Sigmoid colon (tissue), 7 donors: Measurements from ENCODE around the gene BCAS3. TPM values are rescaled to one million over a fixed set of nuclear protein-coding genes. Genes with fewer than 3 reads are reported as not detected.

Source experiments
- DNase-seq: peaks from one replicate; pipeline ENCODE4 v3.0.0-alpha.2; 2019
- H3K27ac ChIP-seq, 4 donors: fragments of 200-600 bp; sonication (generic); one replicate each; pipeline ENCODE4 v1.5.1; 2016 to 2019; ENCODE audit warnings: mild to moderate bottlenecking in 1 of 4
- H3K27me3 ChIP-seq, 3 donors: fragments of 200-600 bp; sonication (generic); one replicate each; pipeline ENCODE4 v1.5.1; 2019; ENCODE audit warnings: mild to moderate bottlenecking in 1 of 3
- H3K36me3 ChIP-seq, 4 donors: fragments of 200-600 bp; sonication (generic); one replicate each; pipeline ENCODE4 v1.5.1; 2016 to 2019
- H3K4me1 ChIP-seq, 4 donors: fragments of 200-600 bp; sonication (generic); one replicate each; pipeline ENCODE4 v1.5.1; 2017 to 2019
- H3K4me3 ChIP-seq, 4 donors: fragments of 200-600 bp; sonication (generic); one replicate each; pipeline ENCODE4 v1.5.1; 2017 to 2019; ENCODE audit warnings: mild to moderate bottlenecking in 2 of 4, moderate library complexity in 1 of 4
- H3K9me3 ChIP-seq, 4 donors: fragments of 200-600 bp in 3 of 4; sonication (generic) in 3 of 4; one replicate each; pipeline versions ENCODE4 v1.5.1 to v1.6.1; 2013 to 2019
- EP300 ChIP-seq, 4 donors: sonication (generic); formaldehyde crosslinking; IDR thresholded peaks; one replicate each; pipeline ENCODE4 v1.6.1; 2017; ENCODE audit warnings: antibody characterized with exemption in 4 of 4
- POLR2A ChIP-seq, 2 donors: fragments of 450-650 bp; IDR thresholded peaks; one replicate each; pipeline ENCODE4 v1.6.1; 2016; ENCODE audit warnings: antibody characterized with exemption in 2 of 2, mild to moderate bottlenecking in 2 of 2, moderate library complexity in 2 of 2
- POLR2AphosphoS5 ChIP-seq, 4 donors: sonication (generic); formaldehyde crosslinking; IDR thresholded peaks; one replicate each; pipeline ENCODE4 v1.6.1; 2017; ENCODE audit warnings: antibody characterized with exemption in 4 of 4
- WGBS, 2 donors: extraction: QIAGEN DNeasy Blood & Tissue Kit; methylation state at CpG; one replicate each; pipeline ENCODE4 v1.1.7; 2013; 5-methylcytosine and 5-hydroxymethylcytosine counted together
- intact Hi-C: fragments of 100-400 bp; cut with DNase I; formaldehyde crosslinking; loops from one replicate; pipeline ENCODE4 v1.15.1; 2023
- polyA plus RNA-seq, 3 donors: library from polyadenylated mRNA; stranded (reverse); fragments of 200-250 nt; gene quantifications; one replicate each; pipeline ENCODE4 v1.2.3, GENCODE V29; 2013
- total RNA-seq, 4 donors: library from RNA; depleted of rRNA; stranded (reverse); fragments of >200 nt; gene quantifications; one replicate each; pipeline ENCODE4 v1.1.0, GENCODE V29; 2016
- TF ChIP-seq, protein P1 (sequence below), 4 experiments: fragments of 450-650 bp in 3 of 4; fragments of 200-600 bp in 1 of 4; IDR thresholded peaks; one replicate each; pipeline ENCODE4 v1.5.1; 2016 to 2019; ENCODE audit warnings: antibody characterized with exemption in 4 of 4, mild to moderate bottlenecking in 3 of 4, moderate library complexity in 2 of 4
- donor health status: healthy with polysubstance abuse.
- donor health status: Bipolar disorder and iron deficiency.
- donor health status: healthy.

Gene BCAS3
- total and polyA plus RNA-seq, 7 donors: 6.3 to 38.5 (median 28.5) TPM

DNA sequence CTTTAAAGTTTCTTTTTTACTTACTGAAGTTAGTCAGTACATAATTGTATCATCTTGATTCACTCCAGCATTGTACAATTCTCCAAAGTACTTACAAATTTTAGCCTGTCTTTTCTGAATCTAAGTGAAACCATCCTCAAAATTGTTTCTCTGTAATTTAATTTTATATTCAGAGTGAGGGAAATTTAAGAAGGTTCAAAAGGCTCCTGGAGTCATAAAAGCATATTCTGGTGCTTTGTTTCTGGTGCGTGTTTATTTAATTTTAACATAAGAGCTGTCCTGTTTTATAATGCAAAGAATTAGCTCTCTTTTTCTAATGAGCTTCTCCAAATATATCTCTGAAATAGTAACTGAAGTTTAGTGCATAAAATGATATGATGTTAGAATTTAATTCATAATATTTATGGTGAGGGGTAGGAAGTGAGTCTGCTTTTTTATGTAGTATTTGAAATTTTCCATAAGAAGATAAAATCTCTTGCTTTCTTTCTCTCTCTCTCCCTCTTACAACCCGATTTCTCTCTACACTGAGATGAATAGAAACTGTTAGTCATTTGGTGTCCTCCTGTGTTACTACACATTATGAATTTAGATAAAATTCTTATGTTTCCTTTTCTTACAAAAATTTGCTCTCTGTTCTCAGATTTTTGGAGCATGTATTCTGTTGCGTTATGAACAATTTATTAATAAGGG is 339.8 kb downstream of the BCAS3 start:
- Histone ChIP-seq H3K27me3 (no peaks in the 10 kb centered on the region), H3K9me3 (no peaks in the 10 kb centered on the region), H3K36me3 (peaks cover 0 to 3% (median 0%) of the 10 kb centered on the region in 4 donors), H3K4me3 (no peak overlapping the region), H3K4me1 (no peaks in the 10 kb centered on the region), H3K27ac (no peak overlapping the region)
- WGBS, 2 donors: 81 to 95% methylated on average over 3 of the region's 3 CpGs
- no peak for DNase-seq
- intact Hi-C loops: no loop called here
- TF ChIP-seq POLR2A (IDR thresholded peaks at IDR 0.05): no peak
- TF ChIP-seq, protein P1, sequence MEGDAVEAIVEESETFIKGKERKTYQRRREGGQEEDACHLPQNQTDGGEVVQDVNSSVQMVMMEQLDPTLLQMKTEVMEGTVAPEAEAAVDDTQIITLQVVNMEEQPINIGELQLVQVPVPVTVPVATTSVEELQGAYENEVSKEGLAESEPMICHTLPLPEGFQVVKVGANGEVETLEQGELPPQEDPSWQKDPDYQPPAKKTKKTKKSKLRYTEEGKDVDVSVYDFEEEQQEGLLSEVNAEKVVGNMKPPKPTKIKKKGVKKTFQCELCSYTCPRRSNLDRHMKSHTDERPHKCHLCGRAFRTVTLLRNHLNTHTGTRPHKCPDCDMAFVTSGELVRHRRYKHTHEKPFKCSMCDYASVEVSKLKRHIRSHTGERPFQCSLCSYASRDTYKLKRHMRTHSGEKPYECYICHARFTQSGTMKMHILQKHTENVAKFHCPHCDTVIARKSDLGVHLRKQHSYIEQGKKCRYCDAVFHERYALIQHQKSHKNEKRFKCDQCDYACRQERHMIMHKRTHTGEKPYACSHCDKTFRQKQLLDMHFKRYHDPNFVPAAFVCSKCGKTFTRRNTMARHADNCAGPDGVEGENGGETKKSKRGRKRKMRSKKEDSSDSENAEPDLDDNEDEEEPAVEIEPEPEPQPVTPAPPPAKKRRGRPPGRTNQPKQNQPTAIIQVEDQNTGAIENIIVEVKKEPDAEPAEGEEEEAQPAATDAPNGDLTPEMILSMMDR (IDR thresholded peaks at IDR 0.05): no peak
- no peak for TF ChIP-seq POLR2AphosphoS5 (IDR thresholded peaks at IDR 0.05)
- TF ChIP-seq EP300 (IDR thresholded peaks at IDR 0.05): no peak

DNA sequence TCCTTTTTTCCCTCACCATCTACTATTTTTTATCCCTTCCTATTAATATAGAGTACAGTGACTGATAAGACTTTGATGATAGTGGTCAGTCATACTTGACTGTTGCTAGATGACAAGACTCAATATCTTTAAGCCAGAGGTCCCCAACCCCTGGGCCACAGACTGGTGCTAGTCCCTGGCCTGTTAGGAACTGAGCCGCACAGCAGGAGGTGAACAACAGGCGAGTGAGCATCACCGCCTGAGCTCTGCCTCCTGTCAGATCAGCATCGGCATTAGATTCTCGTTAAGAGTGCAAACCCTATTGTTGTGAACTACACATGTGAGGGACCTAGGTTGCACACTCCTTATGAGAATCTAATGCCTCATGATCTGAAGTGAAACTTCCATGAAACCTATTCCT is 341.3 kb downstream of the BCAS3 start:
- intact Hi-C loops: no loop called here
- Histone ChIP-seq H3K36me3 (peaks cover 0 to 3% (median 0%) of the 10 kb centered on the region in 4 donors), H3K27me3 (no peaks in the 10 kb centered on the region), H3K27ac (no peak overlapping the region), H3K9me3 (no peaks in the 10 kb centered on the region), H3K4me3 (no peak overlapping the region), H3K4me1 (no peaks in the 10 kb centered on the region)
- no peak for DNase-seq
- TF ChIP-seq, protein P1 (IDR thresholded peaks at IDR 0.05): no peak
- no peak for TF ChIP-seq POLR2A (IDR thresholded peaks at IDR 0.05)
- TF ChIP-seq POLR2AphosphoS5 (IDR thresholded peaks at IDR 0.05): no peak
- no peak for TF ChIP-seq EP300 (IDR thresholded peaks at IDR 0.05)
- 87 to 98% methylated on average over 5 of the region's 5 CpGs for WGBS, 2 donors

- no peaks in the 10 kb centered on the region for H3K36me3 ChIP-seq
- no peaks in the 10 kb centered on the region for H3K27me3 ChIP-seq
- no peaks in the 10 kb centered on the region for H3K4me1 ChIP-seq
- H3K9me3 ChIP-seq: no peaks in the 10 kb centered on the region
- 93 to 94% methylated on average over 2 of the region's 2 CpGs for WGBS, 2 donors
- no peak overlapping the region for H3K27ac ChIP-seq
- TF ChIP-seq, protein P1 (IDR thresholded peaks at IDR 0.05): no peak
- TF ChIP-seq EP300 (IDR thresholded peaks at IDR 0.05): no peak
- TF ChIP-seq POLR2A (IDR thresholded peaks at IDR 0.05): no peak
- TF ChIP-seq POLR2AphosphoS5 (IDR thresholded peaks at IDR 0.05): no peak
- no peak for DNase-seq
- intact Hi-C loops: no loop called here
- H3K4me3 ChIP-seq: no peak overlapping the region
Measured at GRCh38 chr17:61023996-61024395, 346.3 kb downstream of the BCAS3 start.

GRCh38 chr17:61026818-61027217 is 349.2 kb downstream of the BCAS3 start:
- intact Hi-C loops: no loop called here
- TF ChIP-seq POLR2A (IDR thresholded peaks at IDR 0.05) (no peak), EP300 (IDR thresholded peaks at IDR 0.05) (no peak), POLR2AphosphoS5 (IDR thresholded peaks at IDR 0.05) (no peak)
- TF ChIP-seq, protein P1 (IDR thresholded peaks at IDR 0.05): no peak
- Histone ChIP-seq H3K27ac (no peak overlapping the region), H3K4me1 (no peaks in the 10 kb centered on the region), H3K36me3 (no peaks in the 10 kb centered on the region), H3K9me3 (no peaks in the 10 kb centered on the region), H3K4me3 (no peak overlapping the region), H3K27me3 (no peaks in the 10 kb centered on the region)
- WGBS, 2 donors: 95% methylated on average over 3 of the region's 3 CpGs
- no peak for DNase-seq

DNA sequence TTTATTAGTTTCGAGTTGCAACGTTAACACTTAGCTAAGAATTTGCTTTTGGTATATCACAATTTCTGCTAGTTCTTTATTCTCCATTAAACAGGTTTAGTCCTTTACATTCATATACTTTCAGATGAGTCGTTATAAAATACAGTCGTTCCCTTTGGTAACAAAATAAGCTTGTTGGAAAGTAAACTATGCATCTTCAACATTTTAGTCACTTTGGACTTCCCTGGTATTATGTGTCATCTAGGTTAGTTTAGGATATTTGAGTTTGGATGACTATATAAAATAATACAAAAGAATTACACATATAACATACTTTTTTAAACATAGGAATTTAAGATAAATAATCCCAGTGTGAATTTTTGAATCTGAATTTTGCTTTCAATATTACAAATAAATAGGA is 351.5 kb downstream of the BCAS3 start:
- WGBS, 2 donors: 92 to 94% methylated on average over 4 of the region's 4 CpGs
- H3K36me3 ChIP-seq: no peaks in the 10 kb centered on the region
- no peaks in the 10 kb centered on the region for H3K9me3 ChIP-seq
- intact Hi-C loops: no loop called here
- H3K27ac ChIP-seq: no peak overlapping the region
- DNase-seq: no peak
- no peak overlapping the region for H3K4me3 ChIP-seq
- TF ChIP-seq POLR2A (IDR thresholded peaks at IDR 0.05) (no peak), EP300 (IDR thresholded peaks at IDR 0.05) (no peak), POLR2AphosphoS5 (IDR thresholded peaks at IDR 0.05) (no peak)
- TF ChIP-seq, protein P1 (IDR thresholded peaks at IDR 0.05): no peak
- no peaks in the 10 kb centered on the region for H3K27me3 ChIP-seq
- H3K4me1 ChIP-seq: no peaks in the 10 kb centered on the region
